GM03348 (cell line): Measurements from ENCODE around the gene PDZD4.

Experiments
- DNase-seq: peaks from one replicate; pipeline ENCODE4 v3.0.0; 2012; ENCODE audit warnings: low spot score

The PDZD4 gene

GRCh38 chrX:153806999-153807575 lies 23.3 kb downstream of the PDZD4 start:
- DNase-seq = no peak

DNA sequence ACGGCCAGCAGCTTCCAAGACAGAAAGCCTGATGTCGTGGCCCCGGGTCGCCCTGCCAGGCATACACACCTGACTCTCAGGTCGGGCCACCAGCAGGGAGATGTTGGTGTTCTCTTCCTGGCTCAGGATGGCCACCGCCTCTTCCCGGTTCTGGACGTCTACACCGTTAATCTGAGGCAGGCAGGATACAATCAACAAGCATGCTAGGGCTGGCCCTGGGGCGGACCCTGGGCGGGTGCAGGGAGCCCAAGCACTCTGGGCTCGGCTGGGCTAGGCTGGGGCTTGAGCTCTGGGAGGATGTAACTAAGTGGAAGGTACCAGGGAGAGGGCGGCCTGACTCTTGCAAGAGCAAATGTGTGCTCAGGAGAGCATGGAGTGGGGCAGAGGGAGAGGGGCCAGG lies 24.9 kb downstream of the PDZD4 start:
- DNase-seq = no peak

DNA sequence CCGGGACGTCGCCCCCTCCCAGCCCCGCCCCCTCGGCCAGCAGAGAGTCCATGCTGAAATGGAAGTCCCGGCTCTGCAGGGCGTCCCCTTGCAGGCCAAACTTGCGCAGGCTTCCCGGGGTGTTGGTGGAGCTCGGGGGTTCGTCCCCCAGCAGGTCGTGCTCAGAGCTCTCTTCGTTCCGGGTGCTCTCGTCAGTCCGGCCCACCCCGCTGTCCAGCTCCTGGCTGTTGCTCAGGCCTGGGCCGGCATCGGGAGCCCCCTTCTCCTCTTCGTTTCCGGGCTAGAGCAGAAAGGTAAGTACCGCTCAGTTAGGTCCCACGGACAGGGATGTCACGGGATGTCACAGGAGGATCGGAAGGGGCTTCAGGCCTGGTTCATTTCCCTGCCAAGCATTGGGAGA lies 25.7 kb downstream of the PDZD4 start:
- no peak for DNase-seq

GRCh38 chrX:153804100-153804595 lies 26.2 kb downstream of the PDZD4 start:
- DNase-seq = no peak

GRCh38 chrX:153803211-153804099 lies 26.9 kb downstream of the PDZD4 start:
- no peak for DNase-seq

DNA sequence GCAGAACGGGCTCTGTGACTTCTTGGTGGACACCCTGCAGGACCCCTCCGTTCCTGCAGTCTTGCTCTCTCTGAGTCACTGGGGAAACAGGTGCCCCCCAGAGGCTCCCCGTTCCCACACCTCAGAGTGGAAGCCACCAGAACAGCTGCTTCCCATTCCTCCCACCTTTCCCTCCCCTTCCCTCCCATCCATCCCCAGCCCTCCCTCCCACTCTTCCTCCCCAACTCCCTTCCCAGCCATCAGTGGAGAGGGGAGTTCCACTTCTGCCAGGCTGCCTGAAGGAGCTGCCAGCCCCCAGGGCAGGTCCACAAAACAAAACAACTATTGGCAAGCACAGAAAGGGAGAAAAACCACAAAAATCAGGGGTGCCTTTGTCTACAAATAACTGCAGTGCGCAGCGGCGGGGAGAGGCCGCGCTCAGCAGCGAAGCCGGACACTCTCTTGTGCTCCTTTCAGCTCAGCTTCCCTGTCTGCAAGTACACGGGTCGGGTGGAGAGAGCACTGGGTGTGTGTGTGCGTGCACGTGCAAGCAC lies 27.8 kb downstream of the PDZD4 start:
- no peak for DNase-seq

DNA sequence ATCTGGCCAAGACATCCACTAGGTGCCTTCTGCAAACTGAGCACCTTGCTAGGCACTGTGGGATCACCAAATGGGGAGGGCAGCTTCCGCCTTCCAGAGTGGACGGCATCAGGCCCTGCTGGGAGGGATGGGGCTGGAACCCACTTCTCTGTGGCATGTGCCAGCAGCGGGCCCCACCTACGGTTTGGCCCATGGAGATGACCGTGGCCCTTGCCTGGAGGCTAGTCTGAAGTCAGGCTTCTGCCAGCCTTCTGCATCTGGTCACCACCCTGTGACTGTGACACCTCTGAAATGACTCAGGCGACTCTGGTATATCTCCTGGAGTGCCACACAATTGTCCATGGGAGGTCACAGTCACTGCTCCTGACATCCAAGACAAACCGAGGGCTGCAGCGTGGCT lies 28.7 kb downstream of the PDZD4 start:
- no peak for DNase-seq

DNA sequence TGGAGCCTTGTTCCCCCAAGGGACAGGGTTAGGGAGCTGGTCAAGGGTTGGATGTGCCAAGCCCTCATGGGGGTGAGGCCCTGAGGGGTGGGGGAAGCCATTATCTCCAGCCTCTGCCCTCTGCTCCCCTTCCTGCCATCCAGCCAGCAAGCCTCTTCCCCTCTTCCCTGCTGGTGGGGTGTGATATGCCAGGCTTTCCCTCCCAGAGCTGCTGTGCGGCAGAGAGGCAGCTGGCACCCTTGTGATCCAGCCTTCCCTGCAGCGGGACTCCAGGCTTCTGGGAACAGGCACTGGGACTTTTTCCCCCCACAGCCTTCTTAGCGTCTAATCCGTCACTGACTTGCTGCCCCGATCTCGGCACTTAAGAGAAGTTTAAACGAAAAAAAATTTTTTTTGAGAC lies 29.6 kb downstream of the PDZD4 start:
- no peak for DNase-seq

DNA sequence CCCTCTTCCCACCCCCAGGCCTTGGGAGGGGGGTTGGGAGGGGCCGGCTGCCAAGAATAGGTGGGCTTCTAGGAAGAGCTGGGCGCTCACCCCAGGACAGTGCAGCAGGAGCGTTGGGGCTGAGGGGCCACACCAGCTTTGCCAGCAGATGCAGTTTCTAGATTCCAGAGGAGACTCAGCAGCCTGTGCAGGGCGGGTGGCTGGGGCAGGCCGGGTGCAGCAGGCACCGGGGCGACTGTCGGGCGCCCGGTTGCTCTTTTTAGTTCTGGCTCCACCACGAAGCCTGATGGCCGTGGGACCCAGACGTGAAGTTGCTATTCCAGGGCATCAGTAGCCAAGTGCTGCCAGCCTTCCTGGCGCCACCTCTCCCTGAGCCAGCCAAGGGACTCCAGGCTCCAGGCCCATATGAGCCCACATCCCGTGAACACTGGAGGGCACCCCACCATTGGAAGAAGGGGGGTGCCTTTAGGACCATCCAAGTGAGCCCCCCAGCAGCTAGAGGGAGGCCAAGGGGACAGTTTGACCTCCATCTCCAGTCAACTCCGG lies 30.1 kb downstream of the PDZD4 start:
- DNase-seq = no peak

GRCh38 chrX:153799326-153799725 lies 31.0 kb downstream of the PDZD4 start:
- DNase-seq = no peak

GRCh38 chrX:153797415-153798015 lies 32.8 kb downstream of the PDZD4 start:
- no peak for DNase-seq

- peak; percentile 24 for DNase-seq
These were observed 35.2 kb downstream of the PDZD4 start for GRCh38 chrX:153794897-153795816.

GRCh38 chrX:153794018-153794896 lies 36.1 kb downstream of the PDZD4 start, which contains the start of the genes IDH3G and SSR4:
IDH3G (minus strand) TSS chrX:153794375; CDS start chrX:153794326, 49 bp downstream.
SSR4 (plus strand) TSS chrX:153794668; CDS start chrX:153794688, 20 bp downstream.
- DNase-seq = peak; percentile 98

GRCh38 chrX:153793291-153793690 lies 37.1 kb downstream of the PDZD4 start:
- peak; percentile 10 for DNase-seq

- DNase-seq = no peak
These were observed 38.0 kb downstream of the PDZD4 start for GRCh38 chrX:153792368-153792767.

- DNase-seq = no peak
These were observed 39.1 kb downstream of the PDZD4 start for GRCh38 chrX:153791104-153791852.

- no peak for DNase-seq
These were observed 40.7 kb downstream of the PDZD4 start for GRCh38 chrX:153789654-153790053.

GRCh38 chrX:153786669-153787068 lies 43.7 kb downstream of the PDZD4 start:
- no peak for DNase-seq

DNA sequence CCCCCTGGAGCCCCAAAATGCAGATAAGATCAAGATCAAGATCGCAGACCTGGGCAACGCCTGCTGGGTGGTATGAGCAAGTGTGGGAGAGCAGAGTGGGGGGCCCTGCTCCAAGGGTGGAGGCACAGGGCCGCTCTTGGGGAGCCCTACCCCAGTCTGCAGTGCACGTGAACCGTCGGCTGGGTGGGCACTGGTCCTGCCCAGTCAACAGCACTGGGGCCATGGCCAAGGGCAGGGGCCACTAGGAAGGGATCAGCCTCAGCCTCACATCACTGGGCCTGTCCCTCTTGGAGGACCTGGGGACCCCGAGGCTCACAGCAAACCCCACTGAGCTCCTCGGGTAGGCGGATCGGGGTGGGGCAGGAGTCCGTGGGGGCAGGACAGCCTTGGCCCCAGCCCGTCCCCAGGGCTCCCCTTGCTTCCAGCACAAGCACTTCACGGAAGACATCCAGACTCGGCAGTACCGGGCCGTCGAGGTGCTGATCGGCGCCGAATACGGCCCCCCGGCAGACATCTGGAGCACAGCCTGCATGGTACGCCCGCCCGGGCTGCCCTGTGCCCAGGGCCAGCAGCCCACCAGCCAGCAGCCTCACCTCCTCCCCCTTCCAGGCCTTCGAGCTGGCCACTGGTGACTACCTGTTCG lies 45.9 kb downstream of the PDZD4 start:
- no peak for DNase-seq
